ENCODE results near the gene NDFIP2.
A peak's percentile ranks its signal among the peaks of the same experiment; 100 is the strongest.

NDFIP2 gene

GRCh38 chr13:79452239-79452913 is 28.6 kb upstream of the NDFIP2 start:
- ATAC-seq (ENCODE audit: insufficient read depth, low read depth), result no peak
- H3K9ac ChIP-seq (ENCODE audit: low read depth, low read length), result peak overlapping the region; percentile 40
- no peaks in the 10 kb centered on the region for H3K9me3 ChIP-seq (ENCODE audit: insufficient read depth, low read length, severe bottlenecking)
- H2AFZ ChIP-seq (ENCODE audit: low read depth, low read length), result peak overlapping the region; percentile 77
- H3K4me2 ChIP-seq (ENCODE audit: insufficient read depth, low read length), result peak overlapping the region; percentile 70
- H3K79me2 ChIP-seq (ENCODE audit: insufficient read depth, low read length), result no peaks in the 10 kb centered on the region
- no peak for DNase-seq
- H3K4me3 ChIP-seq (ENCODE audit: low read depth in 1 of 2, low read length in 2 of 2), result 0 out of 4 replicates have a peak overlapping the region, but pooled peaks of 1 of the 2 experiments have one; percentile 45
- H3K27ac ChIP-seq (ENCODE audit: low read length), result peak overlapping the region; percentile 85
- H3K4me1 ChIP-seq (ENCODE audit: insufficient read depth, low read length), result peaks cover 40% of the 10 kb centered on the region
- H4K20me1 ChIP-seq (ENCODE audit: insufficient read depth, low read length), result no peaks in the 10 kb centered on the region
- no peaks in the 10 kb centered on the region for H3K36me3 ChIP-seq (ENCODE audit: insufficient read depth, low read length)
- H3K27me3 ChIP-seq (ENCODE audit: insufficient read depth, low read length, poor library complexity), result no peaks in the 10 kb centered on the region
- no peak for TF ChIP-seq EZH2 (IDR thresholded peaks at IDR 0.05; ENCODE audit: borderline replicate concordance, low read depth, low read length, severe bottlenecking)
- TF ChIP-seq, protein P1, sequence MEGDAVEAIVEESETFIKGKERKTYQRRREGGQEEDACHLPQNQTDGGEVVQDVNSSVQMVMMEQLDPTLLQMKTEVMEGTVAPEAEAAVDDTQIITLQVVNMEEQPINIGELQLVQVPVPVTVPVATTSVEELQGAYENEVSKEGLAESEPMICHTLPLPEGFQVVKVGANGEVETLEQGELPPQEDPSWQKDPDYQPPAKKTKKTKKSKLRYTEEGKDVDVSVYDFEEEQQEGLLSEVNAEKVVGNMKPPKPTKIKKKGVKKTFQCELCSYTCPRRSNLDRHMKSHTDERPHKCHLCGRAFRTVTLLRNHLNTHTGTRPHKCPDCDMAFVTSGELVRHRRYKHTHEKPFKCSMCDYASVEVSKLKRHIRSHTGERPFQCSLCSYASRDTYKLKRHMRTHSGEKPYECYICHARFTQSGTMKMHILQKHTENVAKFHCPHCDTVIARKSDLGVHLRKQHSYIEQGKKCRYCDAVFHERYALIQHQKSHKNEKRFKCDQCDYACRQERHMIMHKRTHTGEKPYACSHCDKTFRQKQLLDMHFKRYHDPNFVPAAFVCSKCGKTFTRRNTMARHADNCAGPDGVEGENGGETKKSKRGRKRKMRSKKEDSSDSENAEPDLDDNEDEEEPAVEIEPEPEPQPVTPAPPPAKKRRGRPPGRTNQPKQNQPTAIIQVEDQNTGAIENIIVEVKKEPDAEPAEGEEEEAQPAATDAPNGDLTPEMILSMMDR (IDR thresholded peaks at IDR 0.05; ENCODE audit: borderline replicate concordance, extremely low read depth, low read length, poor library complexity, severe bottlenecking), result no peak

- H3K36me3 ChIP-seq (ENCODE audit: insufficient read depth, low read length), result no peaks in the 10 kb centered on the region
- no peaks in the 10 kb centered on the region for H3K79me2 ChIP-seq (ENCODE audit: insufficient read depth, low read length)
- H2AFZ ChIP-seq (ENCODE audit: low read depth, low read length), result no peak overlapping the region
- H4K20me1 ChIP-seq (ENCODE audit: insufficient read depth, low read length), result no peaks in the 10 kb centered on the region
- peaks cover 25% of the 10 kb centered on the region for H3K4me1 ChIP-seq (ENCODE audit: insufficient read depth, low read length)
- no peaks in the 10 kb centered on the region for H3K27me3 ChIP-seq (ENCODE audit: insufficient read depth, low read length, poor library complexity)
- no peak overlapping the region for H3K4me3 ChIP-seq (ENCODE audit: low read depth in 1 of 2, low read length in 2 of 2)
- H3K9ac ChIP-seq (ENCODE audit: low read depth, low read length), result no peak overlapping the region
- no peak overlapping the region for H3K4me2 ChIP-seq (ENCODE audit: insufficient read depth, low read length)
- DNase-seq, result no peak
- no peak overlapping the region for H3K27ac ChIP-seq (ENCODE audit: low read length)
- TF ChIP-seq, protein P1 (IDR thresholded peaks at IDR 0.05; ENCODE audit: borderline replicate concordance, extremely low read depth, low read length, poor library complexity, severe bottlenecking), result no peak
- no peak for TF ChIP-seq EZH2 (IDR thresholded peaks at IDR 0.05; ENCODE audit: borderline replicate concordance, low read depth, low read length, severe bottlenecking)
- H3K9me3 ChIP-seq (ENCODE audit: insufficient read depth, low read length, severe bottlenecking), result no peaks in the 10 kb centered on the region
- ATAC-seq (ENCODE audit: insufficient read depth, low read depth), result no peak
Observed at GRCh38 chr13:79455331-79455730, 25.6 kb upstream of the NDFIP2 start.

DNA sequence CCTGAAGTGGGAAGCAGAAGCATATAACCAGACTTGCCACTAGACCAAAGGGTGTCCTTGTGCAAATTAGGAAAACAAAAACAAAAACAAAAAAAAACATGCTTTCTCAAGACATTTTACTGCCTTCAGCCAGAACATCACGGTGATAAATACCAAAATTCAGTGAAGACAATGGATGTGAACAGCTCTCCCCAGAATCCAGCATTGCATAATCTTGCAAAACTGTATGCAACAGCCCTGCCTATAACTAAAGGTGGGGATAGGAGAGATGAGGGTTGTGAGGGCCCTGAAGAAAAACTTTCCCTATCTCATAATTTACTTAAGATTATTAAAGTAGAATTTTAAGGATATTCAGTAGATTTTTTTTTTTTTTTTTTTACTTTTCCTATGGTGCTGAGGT is 24.9 kb upstream of the NDFIP2 start:
- Histone ChIP-seq H3K79me2 (ENCODE audit: insufficient read depth, low read length) (no peaks in the 10 kb centered on the region), H3K4me1 (ENCODE audit: insufficient read depth, low read length) (peaks cover 18% of the 10 kb centered on the region), H3K4me2 (ENCODE audit: insufficient read depth, low read length) (no peak overlapping the region), H3K27me3 (ENCODE audit: insufficient read depth, low read length, poor library complexity) (no peaks in the 10 kb centered on the region), H3K4me3 (ENCODE audit: low read depth in 1 of 2, low read length in 2 of 2) (no peak overlapping the region), H2AFZ (ENCODE audit: low read depth, low read length) (no peak overlapping the region), H3K27ac (ENCODE audit: low read length) (no peak overlapping the region), H3K36me3 (ENCODE audit: insufficient read depth, low read length) (no peaks in the 10 kb centered on the region), H4K20me1 (ENCODE audit: insufficient read depth, low read length) (no peaks in the 10 kb centered on the region), H3K9ac (ENCODE audit: low read depth, low read length) (no peak overlapping the region), H3K9me3 (ENCODE audit: insufficient read depth, low read length, severe bottlenecking) (no peaks in the 10 kb centered on the region)
- no peak for ATAC-seq (ENCODE audit: insufficient read depth, low read depth)
- DNase-seq, result no peak
- no peak for TF ChIP-seq EZH2 (IDR thresholded peaks at IDR 0.05; ENCODE audit: borderline replicate concordance, low read depth, low read length, severe bottlenecking)

GRCh38 chr13:79456656-79457365 is 24.1 kb upstream of the NDFIP2 start:
- H3K4me1 ChIP-seq (ENCODE audit: insufficient read depth, low read length), result peaks cover 10% of the 10 kb centered on the region
- no peak overlapping the region for H3K27ac ChIP-seq (ENCODE audit: low read length)
- no peak for TF ChIP-seq EZH2 (IDR thresholded peaks at IDR 0.05; ENCODE audit: borderline replicate concordance, low read depth, low read length, severe bottlenecking)
- TF ChIP-seq, protein P1 (IDR thresholded peaks at IDR 0.05; ENCODE audit: borderline replicate concordance, extremely low read depth, low read length, poor library complexity, severe bottlenecking), result no peak
- H2AFZ ChIP-seq (ENCODE audit: low read depth, low read length), result no peak overlapping the region
- no peak overlapping the region for H3K4me3 ChIP-seq (ENCODE audit: low read depth in 1 of 2, low read length in 2 of 2)
- H3K9me3 ChIP-seq (ENCODE audit: insufficient read depth, low read length, severe bottlenecking), result no peaks in the 10 kb centered on the region
- no peak for ATAC-seq (ENCODE audit: insufficient read depth, low read depth)
- no peaks in the 10 kb centered on the region for H3K27me3 ChIP-seq (ENCODE audit: insufficient read depth, low read length, poor library complexity)
- DNase-seq, result no peak
- H3K9ac ChIP-seq (ENCODE audit: low read depth, low read length), result no peak overlapping the region
- H3K36me3 ChIP-seq (ENCODE audit: insufficient read depth, low read length), result no peaks in the 10 kb centered on the region
- H4K20me1 ChIP-seq (ENCODE audit: insufficient read depth, low read length), result no peaks in the 10 kb centered on the region
- H3K4me2 ChIP-seq (ENCODE audit: insufficient read depth, low read length), result no peak overlapping the region
- no peaks in the 10 kb centered on the region for H3K79me2 ChIP-seq (ENCODE audit: insufficient read depth, low read length)
